Activated CD4-positive, CD25-positive, alpha-beta regulatory T cell treated with anti-CD3 and anti-CD28 coated beads, Interleukin-2, amount 50 U/mL, for 16 hours (primary cell): ENCODE results near the gene HOXC5.

ENCODE experiments used
- DNase-seq: peaks from one replicate; pipeline ENCODE4 v3.0.0-alpha.2; 2020; ENCODE audit warnings: low read depth, low spot score

The HOXC5 gene

DNA sequence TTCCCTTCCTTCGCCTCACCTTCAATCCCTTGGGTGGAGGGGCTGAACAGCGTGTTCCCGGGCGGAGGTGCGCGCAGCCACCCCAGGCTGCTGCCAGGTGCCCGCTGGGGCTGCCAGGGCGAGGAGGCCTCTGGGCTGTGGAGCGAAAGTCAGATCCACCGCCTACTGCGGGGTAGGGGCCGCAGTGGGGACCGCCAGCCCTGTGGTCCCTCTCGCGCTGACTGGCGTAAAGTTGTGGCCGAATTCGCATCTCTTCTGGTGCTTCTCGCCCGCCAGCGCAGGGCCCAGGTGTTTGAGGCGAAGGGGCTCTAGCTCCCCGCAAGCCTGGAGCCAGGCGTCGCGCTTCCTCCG, 13.9 kb downstream of the HOXC5 start:
- no peak for DNase-seq

DNA sequence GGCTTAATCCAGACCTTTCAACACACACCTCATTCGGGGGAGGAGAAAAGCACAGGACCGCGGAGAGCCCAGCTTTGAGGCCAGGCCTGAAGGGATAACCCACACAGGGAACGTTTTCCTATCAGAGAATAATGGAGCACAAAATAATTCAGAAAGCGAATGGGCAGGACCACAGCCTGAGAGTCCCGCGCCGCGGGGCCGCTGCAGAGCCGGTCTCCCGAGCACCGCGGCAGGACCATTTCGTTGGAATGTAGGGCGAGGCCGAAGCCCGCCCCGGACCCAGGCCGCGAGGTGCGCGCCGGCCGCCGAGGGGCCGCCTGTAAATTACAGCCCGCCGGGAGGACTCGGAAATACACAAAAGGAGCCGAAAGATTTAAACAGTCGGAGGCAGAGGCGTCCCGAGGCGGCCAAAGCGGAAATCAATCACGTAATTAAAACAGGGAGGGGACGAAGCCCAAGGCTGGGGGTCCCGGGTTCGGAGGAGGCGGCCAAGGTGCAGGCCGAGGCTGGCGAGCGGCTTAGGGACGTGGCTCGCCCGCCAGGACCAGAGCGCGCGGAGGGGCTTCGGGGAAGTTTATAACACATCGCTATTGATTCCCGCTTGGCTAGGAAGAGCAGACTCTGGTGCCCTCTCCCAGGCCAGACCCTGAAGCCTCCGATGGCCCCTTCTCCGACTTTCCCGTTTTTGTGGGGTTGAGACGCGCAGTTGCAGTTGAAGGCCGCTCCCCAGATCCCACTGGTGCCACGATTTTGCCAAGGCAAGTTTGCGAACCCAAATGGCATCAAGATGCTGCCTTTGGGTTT, 14.5 kb downstream of the HOXC5 start:
- no peak for DNase-seq

DNA sequence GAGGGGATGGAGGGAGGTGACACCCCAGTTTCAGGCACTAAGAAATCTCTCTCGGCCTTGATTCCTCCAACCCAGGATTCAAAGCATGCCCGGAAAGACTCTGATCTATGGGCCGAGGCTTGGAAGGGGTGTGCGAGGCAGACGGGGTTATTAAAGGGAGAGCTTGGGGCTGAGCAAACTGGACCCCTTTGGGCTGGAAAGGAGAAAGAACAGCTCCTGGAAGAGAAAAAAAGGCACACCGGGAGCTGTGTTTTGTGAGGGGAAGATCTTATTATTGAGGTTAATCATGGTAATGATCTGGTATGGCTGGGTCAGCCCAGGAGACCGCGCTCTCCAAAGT, 15.1 kb downstream of the HOXC5 start:
- DNase-seq: no peak

DNA sequence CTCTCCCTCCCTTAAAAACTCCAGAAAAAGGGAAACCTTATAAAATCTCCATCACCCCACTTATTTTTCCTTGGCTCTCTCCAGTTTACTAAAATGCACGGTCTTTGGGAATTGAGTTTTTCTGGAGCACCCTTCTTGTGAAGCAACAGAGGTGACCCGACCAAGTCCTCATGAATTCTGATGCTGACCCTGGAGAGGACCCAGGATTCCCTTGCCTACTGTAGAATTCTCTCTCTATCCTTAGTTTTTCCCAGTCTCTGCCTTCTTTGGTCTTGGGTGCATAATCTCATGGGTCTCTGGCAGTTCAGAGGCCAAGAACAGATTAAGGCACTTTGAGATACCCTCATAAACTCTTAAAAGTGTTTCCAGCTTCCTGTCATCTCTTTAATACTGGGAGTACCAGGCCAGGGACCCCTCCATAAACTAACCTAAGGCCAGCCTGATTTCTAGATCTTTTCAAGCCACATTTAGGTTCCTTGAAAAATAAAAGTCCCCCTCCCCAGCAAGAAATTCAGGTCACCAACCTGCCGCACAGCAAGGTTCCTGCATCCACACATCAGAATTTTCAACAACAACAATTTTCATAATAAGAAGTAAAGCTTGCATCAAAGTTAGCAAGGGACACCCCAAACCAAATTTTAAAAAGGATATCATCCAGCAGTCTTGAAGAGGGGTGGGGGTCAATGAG, 15.7 kb downstream of the HOXC5 start:
- no peak for DNase-seq

DNA sequence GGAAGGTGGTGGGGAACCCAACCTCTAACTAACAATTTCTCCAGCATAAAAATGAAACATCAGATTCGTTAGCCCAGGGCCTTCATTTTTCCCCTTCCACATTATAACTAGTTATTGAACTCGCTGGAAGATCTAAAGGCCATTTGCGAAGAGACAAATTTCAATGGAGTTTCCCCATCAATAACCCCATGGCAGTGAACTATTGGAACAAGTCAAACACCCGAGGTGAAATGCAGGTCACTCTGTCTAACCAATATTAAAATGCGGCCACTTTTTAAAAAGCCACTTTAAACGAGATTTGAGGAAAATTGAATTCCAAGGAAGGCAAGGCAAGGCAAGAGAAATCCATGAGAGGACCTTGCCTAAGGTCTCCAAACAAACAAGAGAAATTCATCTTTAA, 16.3 kb downstream of the HOXC5 start:
- DNase-seq: no peak

DNA sequence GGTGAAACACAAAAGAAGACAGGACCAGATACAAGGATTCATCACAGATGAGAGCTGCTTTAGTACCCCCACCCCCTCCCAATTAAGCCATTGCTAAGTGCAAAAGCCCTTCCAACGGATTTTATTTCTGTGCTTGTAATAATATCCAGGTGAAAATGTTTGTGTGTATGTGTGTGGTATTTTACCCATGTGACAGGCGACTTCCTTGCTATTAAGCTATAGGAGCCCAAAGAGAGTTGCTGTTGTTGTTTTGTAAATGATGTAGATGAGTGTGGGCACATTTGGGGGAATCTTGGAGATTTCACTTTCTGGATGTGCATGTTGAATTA, 17.6 kb downstream of the HOXC5 start:
- no peak for DNase-seq

DNA sequence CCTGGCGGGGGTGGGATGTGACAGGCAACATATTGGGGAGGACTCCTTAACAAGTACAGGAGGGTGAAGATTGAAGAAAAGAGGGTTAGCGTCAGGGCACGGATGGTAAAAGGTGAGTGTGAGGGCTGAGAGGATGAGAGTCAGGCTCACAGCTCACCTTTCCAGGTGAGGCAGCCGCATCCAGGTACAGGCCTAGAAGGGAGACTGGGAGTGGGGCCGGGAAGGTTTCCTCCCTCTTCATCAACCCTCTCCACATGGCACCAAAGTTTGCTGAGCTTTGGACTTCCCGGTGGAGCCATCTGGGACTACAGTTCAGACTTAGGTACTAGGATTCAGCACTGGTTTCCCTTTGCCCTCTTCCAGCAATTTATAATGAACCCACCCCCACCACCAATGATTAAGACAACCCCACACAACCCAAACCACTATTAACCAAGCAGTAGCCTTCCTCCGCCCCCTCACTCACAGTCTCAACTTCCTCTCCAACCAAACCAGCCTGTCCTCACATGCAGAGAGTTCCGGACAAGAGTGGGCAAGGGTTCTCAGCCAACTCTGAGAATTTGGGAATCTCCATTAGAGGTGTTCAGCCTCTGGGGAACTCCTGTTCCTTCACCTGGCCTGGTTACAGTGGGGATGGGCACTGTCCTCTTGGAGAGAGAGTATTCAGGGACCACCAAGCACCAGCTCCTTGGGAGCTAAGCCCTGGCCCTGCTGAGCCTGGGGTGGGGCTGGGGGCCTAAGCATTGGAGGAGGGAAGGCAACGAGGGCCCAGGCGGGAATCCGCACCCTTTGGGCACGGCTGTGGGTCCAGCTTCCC, 18.4 kb downstream of the HOXC5 start:
- DNase-seq: no peak

DNA sequence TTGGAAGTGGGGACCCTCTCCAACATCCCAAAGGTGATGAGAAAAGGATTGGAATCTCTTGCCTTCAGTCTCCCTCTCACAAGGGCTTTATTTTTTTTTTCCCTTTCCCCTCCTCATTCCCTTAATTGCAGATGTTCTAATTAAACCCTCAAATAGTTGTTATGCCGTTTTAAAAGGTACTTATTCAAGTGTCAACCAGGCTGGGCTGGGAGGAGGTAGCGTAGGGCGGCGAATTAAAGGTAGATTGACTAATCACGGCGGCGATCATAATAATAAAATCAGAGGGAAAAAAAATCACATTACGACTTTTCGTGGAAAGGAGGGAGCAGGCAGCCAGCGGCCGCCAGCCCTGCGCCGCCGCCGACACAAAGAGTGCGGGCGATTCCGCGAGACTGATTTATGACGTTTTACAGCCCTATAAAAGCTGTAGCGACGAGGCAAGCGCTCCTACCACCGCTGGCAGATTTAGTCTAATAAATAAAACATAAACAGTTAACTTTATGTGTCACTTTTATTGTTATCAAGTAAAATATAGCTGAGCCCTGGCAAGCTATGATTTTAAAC, 19.1 kb downstream of the HOXC5 start:
- no peak for DNase-seq

DNA sequence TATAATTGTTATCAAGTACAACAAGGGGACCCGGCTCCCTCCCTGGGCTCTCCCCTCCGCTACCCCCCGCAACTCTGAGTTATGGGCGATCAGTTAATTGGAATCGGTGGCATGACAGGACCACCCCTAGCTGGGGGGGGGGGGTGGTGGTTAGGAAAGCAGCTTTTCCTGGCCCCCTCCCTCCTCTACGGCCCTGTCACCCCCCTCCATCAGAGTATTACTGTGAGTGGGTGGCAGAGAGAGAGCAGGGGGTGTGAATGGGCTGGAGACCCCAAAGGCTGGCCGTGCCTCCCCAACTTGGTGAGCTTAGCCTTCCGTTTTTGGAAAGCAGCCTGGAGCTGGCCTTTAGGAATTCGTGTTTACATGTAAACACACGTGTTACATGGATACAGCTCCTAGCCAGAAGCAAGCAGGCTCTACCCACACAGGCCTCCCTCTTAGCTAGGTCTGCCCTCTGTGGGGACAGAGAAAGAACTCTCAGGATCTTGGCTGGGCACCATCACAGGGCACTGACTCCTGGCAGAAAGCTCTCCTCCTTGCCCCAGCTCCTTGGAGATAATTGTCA, 19.7 kb downstream of the HOXC5 start:
- DNase-seq: no peak

DNA sequence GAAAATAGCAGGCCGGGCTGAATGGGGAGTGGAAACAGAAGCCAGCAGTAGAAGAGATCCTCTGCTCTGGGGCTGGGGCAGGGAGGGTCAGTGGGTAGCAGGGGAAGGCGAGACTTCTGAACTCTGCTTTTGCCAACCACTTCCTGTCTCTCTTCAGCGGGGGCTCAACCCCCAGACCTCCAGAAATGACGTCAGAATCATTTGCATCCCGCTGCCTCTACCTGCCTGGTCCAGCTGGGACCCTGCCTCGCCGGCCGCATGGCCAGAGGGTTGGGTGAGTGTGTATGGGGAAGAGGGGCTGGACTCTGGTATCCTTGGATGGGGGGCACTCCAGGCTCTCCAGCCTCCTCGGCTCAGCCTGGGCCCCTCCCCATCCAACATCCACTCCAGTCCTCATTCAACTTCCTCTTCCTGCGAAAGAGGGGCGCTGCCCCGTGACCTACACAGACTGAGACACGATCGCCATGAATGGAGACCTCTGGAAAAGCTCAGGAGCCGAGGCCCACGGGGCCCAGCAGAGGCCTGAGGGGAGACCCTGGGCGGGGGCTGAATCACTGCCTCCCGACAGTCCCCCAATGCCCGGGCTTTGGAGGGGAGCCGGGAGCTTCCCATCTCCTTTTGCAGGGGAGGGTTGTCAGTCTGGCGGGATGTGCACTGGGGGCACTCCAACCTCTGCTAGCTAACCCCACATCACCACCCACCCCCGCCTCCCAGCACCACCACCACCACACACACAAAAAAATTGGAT, 20.3 kb downstream of the HOXC5 start:
- DNase-seq: no peak

DNA sequence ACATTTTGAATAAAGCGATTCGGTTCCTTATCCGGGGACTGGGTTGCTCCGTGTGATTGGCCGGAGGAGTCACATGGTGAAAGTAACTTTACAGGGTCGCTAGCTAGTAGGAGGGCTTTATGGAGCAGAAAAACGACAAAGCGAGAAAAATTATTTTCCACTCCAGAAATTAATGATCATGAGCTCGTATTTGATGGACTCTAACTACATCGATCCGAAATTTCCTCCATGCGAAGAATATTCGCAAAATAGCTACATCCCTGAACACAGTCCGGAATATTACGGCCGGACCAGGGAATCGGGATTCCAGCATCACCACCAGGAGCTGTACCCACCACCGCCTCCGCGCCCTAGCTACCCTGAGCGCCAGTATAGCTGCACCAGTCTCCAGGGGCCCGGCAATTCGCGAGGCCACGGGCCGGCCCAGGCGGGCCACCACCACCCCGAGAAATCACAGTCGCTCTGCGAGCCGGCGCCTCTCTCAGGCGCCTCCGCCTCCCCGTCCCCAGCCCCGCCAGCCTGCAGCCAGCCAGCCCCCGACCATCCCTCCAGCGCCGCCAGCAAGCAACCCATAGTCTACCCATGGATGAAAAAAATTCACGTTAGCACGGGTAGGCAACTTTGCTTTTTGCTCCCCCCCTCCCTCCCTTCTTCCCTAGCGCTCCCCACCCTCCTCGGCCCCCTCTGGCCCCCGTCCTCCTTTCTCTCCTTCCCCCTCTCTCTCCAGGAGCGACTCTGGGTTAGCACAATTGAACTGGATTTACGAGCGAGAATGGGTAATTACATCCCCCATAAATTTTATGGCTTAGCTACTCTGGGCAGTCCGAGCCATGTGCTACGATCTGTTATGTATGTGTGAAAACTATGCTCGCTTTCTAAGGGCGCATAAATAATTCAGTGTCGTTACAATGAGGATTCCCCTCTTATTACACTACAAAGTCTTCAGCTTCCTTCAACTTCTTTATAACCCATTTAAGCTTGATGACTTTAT, 21.2 kb downstream of the HOXC5 start, which contains the start of gene HOXC4:
Gene HOXC4, plus strand, starts transcription at position 85 of the 991 bp plus-strand sequence. Its CDS starts 88 bp downstream, at position 173.
- no peak for DNase-seq

DNA sequence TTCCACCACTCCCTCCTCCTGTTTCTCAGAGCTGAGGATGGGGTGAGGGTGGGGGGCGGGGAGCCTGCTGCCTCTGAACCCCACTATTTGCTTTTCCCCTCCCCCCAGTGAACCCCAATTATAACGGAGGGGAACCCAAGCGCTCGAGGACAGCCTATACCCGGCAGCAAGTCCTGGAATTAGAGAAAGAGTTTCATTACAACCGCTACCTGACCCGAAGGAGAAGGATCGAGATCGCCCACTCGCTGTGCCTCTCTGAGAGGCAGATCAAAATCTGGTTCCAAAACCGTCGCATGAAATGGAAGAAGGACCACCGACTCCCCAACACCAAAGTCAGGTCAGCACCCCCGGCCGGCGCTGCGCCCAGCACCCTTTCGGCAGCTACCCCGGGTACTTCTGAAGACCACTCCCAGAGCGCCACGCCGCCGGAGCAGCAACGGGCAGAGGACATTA, 21.9 kb downstream of the HOXC5 start:
- DNase-seq: no peak

DNA sequence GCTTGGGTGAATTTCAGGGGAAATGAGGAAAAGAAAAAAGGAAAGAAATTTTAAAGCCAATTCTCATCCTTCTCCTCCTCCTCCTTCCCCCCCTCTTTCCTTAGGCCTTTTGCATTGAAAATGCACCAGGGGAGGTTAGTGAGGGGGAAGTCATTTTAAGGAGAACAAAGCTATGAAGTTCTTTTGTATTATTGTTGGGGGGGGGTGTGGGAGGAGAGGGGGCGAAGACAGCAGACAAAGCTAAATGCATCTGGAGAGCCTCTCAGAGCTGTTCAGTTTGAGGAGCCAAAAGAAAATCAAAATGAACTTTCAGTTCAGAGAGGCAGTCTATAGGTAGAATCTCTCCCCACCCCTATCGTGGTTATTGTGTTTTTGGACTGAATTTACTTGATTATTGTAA, 22.7 kb downstream of the HOXC5 start:
- no peak for DNase-seq

DNA sequence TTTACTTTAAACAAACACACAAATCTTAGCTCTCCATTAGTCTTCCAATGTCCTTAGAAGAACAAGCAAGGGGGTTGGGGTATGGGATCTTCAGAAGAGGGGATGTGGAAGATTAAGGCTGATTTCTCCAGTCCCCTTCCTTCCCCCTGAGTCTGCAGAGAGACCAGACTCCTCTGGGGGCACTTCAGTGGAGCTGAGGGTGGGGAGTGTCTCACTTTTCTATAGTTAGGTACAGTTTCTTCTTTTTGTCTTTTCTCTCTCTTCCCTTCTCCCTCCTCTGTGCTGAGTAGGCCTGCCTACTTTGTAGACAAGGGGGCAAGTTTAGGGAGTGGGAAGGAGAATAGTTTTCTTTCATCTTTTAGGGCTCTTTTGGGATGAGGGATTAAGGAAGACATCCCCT, 23.3 kb downstream of the HOXC5 start:
- no peak for DNase-seq

DNA sequence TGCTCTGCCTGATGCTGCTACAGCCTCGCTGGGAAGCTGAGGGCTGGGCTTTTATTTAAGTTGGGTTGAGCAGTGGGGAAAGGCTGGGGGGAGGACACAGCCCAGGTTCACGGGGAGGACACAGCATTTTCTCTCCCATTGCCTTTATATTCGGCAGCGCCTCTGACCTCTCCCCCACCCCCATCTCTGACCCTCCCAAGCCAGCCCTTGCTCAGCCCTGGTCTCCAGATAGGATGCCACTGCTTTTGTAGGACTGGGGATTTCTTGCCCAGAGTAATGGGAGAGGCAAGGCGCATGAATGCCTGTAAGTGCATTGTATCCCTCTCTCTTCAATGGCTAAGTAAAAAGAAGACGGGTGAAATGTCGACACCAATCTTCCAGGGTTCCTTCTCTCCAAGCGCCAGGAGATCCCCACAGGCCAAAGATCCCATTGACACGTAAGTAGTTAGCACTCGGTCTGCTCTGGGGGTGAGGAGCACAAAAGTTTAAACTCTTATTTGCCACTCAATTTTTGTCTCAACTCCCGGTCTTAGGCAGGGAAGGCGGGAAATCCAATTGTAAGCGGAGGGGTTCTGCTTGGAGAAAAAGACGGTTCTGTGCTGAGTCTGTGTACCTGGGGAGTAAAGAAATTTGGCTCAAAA, 25.4 kb downstream of the HOXC5 start:
- DNase-seq: no peak

DNA sequence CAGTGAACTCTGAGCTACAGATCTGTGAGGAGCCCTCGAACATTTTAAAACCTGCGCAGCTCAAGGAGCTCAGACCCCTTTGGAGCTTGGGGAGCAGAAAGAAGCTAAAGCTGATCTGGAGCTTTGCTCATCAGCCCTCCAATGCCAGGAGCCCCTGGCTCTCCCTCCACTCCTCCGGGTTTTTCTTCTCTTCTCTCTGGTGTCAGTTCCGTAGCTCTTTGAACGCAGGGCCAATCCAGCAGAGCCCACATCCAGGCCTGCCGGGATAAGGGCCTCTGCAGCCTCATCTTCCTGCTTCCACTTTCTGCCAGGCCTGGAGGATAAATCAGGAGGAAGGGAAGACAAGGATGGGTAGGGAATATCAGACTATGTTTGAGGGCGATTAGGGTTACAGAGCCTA, 26.8 kb downstream of the HOXC5 start:
- no peak for DNase-seq

DNA sequence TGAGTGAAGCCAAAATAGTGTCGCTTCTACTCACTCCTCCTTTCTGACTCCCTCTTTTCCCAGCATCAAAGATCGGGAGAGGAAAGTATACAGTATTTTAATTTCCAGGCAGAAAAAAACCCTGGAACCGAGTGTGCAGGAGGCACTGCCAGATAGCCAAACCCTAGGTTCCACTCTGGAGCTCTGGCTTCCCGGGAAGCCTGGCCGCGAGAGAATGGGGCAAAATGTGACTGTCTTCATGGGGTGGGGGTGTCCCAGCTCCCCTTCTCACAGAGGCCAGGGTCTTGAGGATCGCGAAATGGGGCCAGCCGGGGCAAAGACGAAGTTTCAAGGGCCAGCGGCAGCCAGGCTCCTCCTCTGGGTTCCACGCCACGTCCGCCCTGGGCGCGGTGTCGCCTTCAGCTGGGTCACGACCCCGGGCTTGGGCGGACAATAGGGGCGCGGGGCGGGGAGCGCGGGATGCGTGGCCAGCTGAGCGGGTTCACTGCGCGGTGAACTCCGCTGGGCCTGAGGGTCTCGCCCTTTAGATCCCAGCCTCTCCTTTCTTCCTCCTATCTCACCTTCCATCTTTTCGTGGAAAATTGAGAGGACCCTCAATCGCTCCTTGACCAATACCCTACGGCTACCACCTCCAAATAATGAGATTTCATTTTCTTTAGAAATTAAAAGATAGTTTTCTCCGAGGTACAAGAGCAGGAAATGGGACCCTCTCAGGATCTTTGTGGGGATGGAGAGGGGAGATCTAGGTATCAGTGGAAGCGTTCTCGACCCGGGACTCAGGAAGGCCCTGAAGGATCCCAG, 27.5 kb downstream of the HOXC5 start:
- no peak for DNase-seq

DNA sequence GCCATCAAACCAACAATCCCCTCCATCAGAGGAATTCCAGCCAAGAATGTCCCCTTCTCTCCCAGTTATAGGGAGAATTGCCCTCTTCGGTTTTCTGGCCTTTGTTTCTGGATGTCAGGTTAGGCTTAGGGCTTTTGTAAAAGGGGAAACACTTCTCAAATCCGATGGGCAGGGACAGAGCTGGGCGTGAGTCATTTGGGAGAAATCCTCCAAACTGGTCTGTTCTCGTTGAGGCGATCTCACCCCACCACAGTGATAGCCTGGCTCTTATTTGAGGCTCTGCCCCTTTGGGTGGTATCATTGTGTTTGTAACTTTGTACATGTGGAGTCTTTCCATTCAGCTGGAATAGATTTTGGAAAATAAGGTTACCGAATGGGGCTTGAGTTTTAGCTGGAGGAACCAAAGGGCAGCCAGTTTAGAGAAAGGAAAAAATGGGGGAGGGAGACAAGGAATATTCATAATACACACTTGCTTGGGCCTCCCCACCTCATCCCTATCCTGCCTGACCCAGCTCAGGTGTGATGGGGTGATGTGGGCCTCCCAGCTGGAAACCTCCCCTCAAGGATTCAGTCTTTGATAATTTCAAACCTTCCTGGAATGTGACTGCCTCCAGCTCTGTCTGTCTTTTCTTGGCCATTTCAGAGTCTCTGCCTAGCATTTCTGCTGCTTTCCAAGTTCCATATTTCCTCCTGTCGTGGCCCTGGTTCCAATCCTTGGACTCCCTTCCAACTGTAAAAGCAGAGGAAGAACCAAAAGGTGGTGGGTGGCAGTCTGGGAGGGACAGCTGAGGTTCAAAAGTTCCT, 28.3 kb downstream of the HOXC5 start:
- DNase-seq: no peak
